ENCODE data around the gene SPATS2L. TPM values are rescaled to one million over a fixed set of nuclear protein-coding genes. Genes with fewer than 3 reads are reported as not detected.

Gene SPATS2L
- total RNA-seq, 4 donors from 2014 or later, result 99.0 to 142 (median 124) TPM

- Histone ChIP-seq H3K36me3 (no peaks in the 10 kb centered on the region), H3K27me3 (no peaks in the 10 kb centered on the region), H3K4me1 (peaks cover 0 to 44% (median 4%) of the 10 kb centered on the region in 4 donors), H3K27ac (peak overlapping the region in 2 of 4 donors; percentile 40 to 51), H3K9me3 (no peaks in the 10 kb centered on the region), H3K4me3 (no peak overlapping the region)
- no peak for TF ChIP-seq POLR2A (IDR thresholded peaks at IDR 0.05)
- no peak for TF ChIP-seq CTCF (IDR thresholded peaks at IDR 0.05)
- peak in 2 of 3 donors; percentile 55 to 66 for DNase-seq
Measured at GRCh38 chr2:200408428-200409316, 102.2 kb downstream of the SPATS2L start.

- Histone ChIP-seq H3K9me3 (no peaks in the 10 kb centered on the region), H3K4me3 (no peak overlapping the region), H3K4me1 (peaks cover 0 to 22% (median 4%) of the 10 kb centered on the region in 4 donors), H3K36me3 (peaks cover 0 to 13% (median 0%) of the 10 kb centered on the region in 3 donors), H3K27ac (no peak overlapping the region), H3K27me3 (no peaks in the 10 kb centered on the region)
- TF ChIP-seq CTCF (IDR thresholded peaks at IDR 0.05), result no peak
- TF ChIP-seq POLR2A (IDR thresholded peaks at IDR 0.05), result no peak
- no peak for DNase-seq
Measured at GRCh38 chr2:200411831-200412230, 105.3 kb downstream of the SPATS2L start.

- Histone ChIP-seq H3K4me1 (no peaks in the 10 kb centered on the region), H3K27me3 (no peaks in the 10 kb centered on the region), H3K9me3 (no peaks in the 10 kb centered on the region), H3K36me3 (peaks cover 0 to 28% (median 0%) of the 10 kb centered on the region in 3 donors), H3K4me3 (no peak overlapping the region), H3K27ac (no peak overlapping the region)
- TF ChIP-seq POLR2A (IDR thresholded peaks at IDR 0.05), result no peak
- no peak for TF ChIP-seq CTCF (IDR thresholded peaks at IDR 0.05)
- no peak for DNase-seq
Measured at GRCh38 chr2:200414367-200414766, 107.9 kb downstream of the SPATS2L start.

GRCh38 chr2:200415455-200415854 lies 109.0 kb downstream of the SPATS2L start:
- H3K4me3 ChIP-seq, result no peak overlapping the region
- TF ChIP-seq POLR2A (IDR thresholded peaks at IDR 0.05), result no peak
- no peak for TF ChIP-seq CTCF (IDR thresholded peaks at IDR 0.05)
- no peaks in the 10 kb centered on the region for H3K4me1 ChIP-seq
- no peak overlapping the region for H3K27ac ChIP-seq
- H3K9me3 ChIP-seq, result no peaks in the 10 kb centered on the region
- no peaks in the 10 kb centered on the region for H3K27me3 ChIP-seq
- DNase-seq, result no peak
- H3K36me3 ChIP-seq, result peaks cover 0 to 39% (median 0%) of the 10 kb centered on the region in 3 donors

GRCh38 chr2:200416878-200417277 lies 110.4 kb downstream of the SPATS2L start:
- H3K4me1 ChIP-seq, result no peaks in the 10 kb centered on the region
- no peak overlapping the region for H3K27ac ChIP-seq
- no peak for DNase-seq
- H3K36me3 ChIP-seq, result peaks cover 0 to 52% (median 0%) of the 10 kb centered on the region in 3 donors
- no peaks in the 10 kb centered on the region for H3K9me3 ChIP-seq
- no peaks in the 10 kb centered on the region for H3K27me3 ChIP-seq
- H3K4me3 ChIP-seq, result no peak overlapping the region
- TF ChIP-seq CTCF (IDR thresholded peaks at IDR 0.05) (no peak), POLR2A (IDR thresholded peaks at IDR 0.05) (no peak)
